GM18498 (cell line): Measurements from ENCODE around the gene STMN1.
"Not testable (repeated sequence)": the region's sequence is repeated elsewhere in the genome, so short reads cannot be mapped to it uniquely, and the experiment has no call there.

Source experiments
- ATAC-seq: cut with Tn5 transposase; IDR thresholded peaks from one replicate; pipeline ENCODE4 v1.9.1; 2021; ENCODE audit warnings: mild to moderate bottlenecking, moderate library complexity; ENCODE audit not compliant: unreplicated experiment

The STMN1 gene

DNA sequence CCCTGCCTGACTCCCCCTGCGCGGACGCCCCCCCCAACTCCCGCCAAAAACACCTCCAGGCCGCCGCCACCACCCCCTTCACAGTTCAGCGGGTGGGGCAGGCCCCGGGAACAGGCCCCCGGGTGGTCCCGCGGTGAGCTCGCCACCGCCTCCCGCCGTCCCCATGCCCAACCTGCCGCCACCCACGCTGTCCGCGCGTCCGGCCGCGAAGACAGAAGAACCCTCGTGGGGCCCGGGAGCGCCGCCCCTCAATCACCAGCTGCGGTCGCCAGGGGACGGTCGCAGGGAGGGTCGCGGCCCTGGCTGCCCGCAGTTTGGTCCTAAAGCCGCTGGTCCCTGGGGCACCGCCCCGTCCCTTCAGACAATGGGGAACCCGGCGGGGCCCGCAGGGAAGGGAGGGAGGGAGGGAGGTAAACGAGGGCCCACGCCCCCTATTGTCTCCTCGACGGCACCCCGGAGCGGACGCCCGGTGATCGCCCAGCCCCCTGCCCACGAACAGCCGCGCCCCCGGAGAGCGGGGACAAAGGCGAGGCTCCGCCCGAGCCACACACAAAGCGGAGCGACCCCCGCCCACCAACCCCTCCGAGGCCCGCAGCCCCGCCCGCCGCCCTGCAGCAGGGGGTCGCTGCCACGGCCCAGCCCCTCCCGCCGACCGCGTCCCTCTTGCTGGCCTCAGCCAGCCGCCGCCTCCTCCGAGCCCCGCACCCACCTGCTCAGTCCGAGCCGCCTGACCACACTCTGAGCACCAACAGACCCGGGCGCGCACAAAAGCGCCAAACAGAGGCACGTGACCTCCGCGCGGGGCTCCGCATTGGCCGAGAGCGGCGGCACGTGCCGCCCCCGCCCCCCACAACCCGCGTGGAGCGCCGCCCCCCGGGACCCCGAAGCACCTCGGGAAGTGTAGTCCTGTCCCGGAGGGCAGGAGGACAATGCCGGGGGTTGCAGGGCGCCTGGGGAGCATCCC is at the start of gene STMN1:
TSS of gene STMN1 (minus strand) at position 740 of the 964 bp plus-strand sequence. CDS start 1,743 bp downstream, outside the sequence.
- peak; percentile 77 for ATAC-seq

DNA sequence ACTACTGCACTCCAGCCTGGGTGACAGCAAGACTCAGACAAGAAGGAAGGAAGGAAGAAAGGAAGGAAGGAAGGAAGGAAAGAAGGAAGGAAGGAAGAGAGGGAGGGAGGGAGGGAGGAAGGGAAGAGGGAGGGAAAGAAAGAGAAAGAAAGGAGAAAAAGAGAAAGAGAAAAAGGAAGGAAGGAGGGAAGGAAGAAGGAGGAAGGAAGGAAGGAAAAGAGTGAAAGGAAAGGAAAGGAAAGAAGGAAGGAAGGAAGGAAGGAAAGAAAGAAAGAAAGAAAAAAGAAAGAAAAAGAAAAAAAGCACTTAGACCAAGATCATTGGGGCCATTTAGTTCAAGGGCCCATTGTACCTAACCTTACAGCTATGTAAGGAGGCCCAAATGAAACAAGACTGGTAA is 49.3 kb upstream of the STMN1 start:
- no peak for ATAC-seq

DNA sequence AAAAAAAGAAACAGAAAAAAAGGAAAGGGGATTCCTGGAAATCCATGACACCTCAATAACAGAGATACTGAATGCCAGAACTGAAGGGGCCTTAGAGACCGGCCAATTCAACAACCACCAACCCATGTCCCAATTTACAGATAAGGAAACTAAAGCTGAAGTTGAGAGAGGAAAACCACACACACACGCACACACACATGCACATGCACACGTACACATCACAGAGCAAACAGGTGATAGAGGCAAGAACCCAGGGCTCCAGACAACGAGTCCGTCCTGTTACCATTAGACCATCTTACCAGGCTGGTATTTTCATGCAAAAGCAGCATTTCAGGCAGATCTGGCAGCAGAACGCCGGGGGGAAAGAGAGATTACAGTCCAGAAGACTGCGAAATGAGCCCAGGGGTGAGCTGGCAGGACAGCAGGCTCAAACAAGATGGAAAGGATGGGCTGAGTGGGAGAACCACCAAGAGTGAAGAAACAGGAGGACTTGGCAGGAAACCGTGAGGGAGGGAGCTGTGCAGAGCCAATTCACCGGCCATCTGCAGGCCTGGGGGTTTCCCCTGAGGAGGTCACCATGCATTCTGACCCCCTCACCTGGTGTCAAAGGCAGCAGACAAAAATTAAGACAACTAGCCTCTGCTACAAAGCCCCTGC is 48.2 kb upstream of the STMN1 start:
- no peak for ATAC-seq

DNA sequence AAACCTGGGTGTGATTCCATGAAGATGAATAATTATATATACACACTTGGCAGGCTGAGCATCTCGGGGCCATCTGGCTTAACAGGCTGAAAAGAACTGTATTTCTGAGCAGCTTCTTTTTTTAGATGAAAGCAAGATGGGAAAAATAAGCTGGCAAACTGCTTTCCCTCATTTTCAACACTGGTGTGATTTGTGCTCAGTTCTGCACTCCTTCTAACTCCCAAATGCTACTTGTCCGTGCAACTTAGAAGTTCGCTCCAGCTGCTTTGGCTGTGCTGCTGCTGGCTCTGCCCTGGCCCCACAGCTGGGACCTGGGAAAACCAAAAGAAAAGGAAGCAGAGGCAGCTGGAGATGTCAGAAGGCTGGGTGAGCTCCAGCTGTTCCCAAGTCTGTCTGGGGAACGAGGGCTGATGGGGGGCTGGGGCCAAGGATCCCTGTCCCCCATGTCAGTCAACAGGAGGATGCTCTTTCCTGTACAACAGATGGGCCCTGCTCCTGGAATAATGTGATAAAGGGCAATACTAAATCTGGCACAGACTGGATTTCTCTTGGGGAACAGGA is 46.7 kb upstream of the STMN1 start:
- no peak for ATAC-seq

DNA sequence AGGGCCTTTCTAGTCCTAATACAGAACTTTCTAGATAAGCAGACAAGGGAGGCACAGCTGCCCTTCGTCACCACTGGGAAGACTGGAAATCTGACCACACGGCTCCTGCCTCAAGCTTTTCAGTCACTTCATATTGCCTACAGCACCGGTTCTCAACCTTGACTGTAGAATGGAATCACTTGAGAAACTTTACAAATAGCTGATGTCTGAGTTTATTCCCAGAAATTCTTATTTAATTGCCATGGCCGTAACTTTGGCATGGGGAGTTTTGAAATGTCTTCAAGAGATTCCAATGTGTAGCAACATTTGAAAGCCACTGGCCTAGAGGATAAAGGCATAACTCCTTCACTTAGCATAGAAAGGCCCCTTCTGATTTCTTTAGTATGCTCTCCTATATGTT is 42.4 kb upstream of the STMN1 start:
- no peak for ATAC-seq

DNA sequence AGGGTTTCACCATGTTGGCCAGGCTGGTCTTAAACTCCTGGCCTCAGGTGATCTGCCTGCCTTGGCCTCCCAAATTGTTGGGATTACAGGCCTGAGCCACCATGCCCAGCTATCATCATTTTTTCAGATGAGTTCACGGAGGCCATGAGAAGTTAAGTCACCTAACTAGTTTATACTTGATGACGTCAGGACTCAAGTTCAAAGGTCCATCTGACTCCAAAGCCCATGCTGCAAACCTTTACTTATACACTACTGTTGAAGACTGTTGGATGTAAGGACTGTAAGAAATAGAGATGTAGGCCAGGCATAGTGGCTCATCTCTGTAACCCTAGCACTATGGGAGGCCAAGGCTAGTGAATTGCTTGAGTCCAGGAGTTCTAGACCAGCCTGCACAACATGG is 40.8 kb upstream of the STMN1 start:
- no peak for ATAC-seq

DNA sequence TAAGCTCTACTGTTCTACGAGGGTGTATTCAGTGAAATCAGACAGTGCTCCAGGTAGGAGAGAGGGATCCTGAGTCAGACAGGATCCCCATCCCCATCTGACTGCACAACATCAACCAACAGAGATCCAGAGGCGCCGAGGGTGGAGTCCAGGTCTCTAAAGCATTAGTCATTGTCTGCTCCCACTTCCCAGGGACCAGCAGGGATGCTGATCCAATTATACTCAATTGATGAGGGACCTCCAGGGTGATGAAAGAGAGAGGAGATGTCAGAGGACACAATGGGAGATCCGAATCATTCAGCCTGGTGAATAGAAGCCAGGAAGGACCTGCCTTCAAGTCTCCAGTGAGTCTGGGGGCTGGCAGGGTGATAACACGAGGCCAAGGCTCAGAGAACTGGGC is 39.5 kb upstream of the STMN1 start:
- no peak for ATAC-seq

DNA sequence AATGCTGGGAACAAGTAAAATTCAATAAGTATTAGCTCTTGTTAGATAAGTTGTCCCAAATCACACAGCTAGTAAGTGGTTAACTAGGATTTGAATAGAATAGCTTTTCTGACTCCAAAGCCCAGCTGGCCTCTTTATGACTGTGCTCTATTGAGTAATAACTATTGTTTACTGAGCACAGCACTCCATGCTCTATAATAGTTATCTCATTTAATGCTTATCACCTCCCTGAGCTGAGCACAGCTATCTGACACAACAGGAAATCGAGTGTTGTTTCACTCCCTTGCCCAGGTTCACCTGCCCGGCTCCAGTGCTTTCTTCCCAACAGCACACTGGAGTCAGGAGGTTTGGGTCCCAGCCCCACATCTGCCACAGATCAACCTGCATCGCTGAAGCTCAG is 38.8 kb upstream of the STMN1 start:
- no peak for ATAC-seq

DNA sequence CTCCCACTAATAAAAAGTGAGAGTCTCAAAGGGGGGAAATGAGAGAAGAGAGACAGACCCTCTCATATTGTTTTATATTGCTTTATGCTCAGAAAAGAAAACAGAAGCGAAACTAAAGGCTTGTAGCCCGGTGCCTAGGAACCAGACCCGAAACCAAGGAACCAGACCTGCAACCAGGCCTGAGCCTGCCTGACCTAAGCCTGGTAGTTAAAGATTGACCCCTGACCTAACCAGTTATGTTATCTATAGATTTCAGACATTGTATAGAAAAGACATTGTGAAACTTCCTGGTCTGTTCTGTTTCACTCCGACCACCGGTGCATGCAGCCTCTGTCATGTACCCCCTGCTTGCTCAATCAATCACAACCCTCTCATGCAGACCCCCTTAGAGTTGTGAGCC is 37.3 kb upstream of the STMN1 start:
- not testable (repeated sequence) for ATAC-seq

DNA sequence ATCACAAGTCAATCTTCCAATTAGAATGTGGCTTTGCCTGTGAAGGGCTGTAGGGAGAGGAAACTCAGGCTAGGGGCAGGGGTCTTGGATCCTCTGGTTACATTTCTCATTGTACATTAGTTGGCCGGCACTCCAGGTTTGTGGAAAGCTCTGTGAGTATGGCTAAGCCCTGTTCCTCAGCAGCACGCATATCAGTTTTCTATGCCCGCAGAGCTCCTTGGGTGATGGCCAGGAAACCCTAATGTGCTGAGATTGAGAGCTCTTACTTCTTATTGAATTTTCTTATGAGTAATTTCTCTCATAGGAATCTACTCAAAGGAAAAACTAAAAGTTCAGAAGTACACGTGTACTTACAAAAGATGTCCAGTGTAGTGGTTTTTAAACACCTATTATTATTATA is 30.7 kb upstream of the STMN1 start:
- ATAC-seq: no peak

DNA sequence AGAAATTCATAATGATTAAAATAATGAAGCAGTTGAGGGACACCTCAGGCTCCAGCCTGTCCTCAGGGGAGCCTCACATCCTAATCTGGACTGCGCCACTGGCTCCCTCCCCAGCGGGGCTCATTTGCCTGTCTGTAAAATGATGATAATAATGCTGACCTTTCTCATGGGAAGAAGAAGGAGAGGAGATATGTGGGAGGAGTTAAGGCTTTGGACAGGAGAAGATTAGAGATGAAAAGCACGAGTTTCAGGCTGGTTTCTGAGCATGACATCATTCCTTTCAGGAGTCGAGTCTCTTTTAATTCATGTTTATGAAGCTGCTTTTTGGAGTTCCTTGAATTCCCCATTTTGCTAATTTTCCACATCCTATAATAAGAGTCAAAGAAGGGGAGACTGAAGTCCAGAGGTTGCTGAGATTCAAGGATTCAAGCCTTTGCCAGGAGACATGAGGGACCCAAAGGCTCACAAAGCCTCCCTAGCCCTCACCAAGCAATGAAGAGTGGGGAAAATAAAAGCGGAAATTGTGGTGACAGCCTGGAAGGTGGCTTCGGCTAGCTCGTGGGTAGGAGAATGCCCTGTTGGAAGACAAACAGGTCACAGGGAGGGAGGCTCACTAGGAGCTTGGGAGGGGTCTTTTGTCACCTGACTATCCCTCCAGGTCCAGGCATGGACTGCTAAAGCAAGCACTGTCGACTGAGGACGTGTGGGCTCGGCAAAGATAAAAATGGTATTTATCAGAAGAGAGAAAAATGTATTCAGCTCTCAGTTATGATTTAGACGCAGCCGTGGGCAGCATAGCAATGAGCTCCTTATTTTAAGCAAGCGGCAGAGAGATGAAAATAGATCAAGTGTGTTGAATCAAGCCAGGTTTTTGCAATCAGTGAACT is 27.5 kb upstream of the STMN1 start:
- ATAC-seq: no peak

DNA sequence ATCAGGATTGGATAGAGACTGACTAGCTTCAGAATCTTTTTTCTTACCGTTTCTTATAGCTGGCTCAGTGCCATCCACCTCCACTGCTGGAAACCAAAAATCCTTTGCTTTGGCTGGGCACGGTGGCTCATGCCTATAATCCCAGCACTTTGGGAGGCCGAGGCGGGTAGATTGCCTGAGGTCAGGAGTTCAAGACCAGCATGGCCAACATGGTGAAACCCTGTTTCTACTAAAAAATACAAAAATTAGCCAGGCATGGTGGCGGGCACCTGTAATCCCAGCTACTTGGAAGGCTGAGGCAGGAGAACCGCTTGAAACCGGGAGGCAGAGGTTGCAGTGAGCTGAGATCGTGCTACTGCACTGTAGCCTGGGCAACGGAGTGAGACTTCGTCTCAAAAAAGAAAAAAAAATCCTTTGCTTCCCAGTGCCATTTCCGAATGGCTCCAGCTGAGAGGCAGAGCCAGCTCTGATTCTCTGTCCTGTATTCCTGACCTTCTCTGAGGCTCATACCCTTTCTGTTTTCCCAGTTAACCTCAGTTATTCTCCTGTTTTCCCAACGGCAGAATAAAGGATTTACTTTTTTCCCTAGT is 26.7 kb upstream of the STMN1 start:
- ATAC-seq: not testable (repeated sequence)

DNA sequence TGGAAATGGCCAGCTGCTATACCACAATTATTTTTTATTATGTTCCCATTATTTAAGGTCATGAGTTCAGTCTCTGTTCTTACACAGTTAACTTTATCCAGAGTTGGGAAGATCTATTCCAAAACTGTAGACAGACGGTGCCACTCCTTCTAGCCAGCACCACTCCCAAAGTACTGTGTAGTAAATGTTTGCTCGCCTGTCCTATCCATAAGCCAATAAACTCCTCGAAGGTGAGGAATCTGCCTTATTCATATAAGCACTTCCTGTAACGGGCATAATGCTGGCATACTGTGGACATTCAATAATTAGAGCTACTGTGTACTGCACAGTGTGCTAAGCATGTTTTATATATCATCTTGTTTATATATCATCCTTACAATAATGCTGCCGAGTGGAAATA is 26.1 kb upstream of the STMN1 start:
- ATAC-seq: no peak

DNA sequence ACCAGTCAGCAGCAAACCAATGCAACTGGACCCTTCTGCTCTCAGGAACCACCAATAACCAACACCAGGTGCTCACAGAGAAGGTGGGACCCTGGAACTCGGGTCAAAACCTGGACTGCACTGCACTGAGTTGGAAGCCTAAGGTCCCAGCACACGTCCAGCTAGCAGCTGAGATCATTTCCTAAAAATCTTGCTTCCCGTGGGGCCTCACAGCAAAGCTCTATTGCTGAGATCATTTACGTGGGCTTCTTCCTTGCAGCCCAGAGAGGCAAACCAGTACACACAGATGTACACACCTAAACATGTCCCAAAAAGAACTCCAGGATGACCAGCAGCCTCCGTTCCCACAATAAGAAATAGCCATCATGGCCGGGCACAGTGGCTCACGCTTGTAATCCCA is 22.8 kb upstream of the STMN1 start:
- no peak for ATAC-seq

DNA sequence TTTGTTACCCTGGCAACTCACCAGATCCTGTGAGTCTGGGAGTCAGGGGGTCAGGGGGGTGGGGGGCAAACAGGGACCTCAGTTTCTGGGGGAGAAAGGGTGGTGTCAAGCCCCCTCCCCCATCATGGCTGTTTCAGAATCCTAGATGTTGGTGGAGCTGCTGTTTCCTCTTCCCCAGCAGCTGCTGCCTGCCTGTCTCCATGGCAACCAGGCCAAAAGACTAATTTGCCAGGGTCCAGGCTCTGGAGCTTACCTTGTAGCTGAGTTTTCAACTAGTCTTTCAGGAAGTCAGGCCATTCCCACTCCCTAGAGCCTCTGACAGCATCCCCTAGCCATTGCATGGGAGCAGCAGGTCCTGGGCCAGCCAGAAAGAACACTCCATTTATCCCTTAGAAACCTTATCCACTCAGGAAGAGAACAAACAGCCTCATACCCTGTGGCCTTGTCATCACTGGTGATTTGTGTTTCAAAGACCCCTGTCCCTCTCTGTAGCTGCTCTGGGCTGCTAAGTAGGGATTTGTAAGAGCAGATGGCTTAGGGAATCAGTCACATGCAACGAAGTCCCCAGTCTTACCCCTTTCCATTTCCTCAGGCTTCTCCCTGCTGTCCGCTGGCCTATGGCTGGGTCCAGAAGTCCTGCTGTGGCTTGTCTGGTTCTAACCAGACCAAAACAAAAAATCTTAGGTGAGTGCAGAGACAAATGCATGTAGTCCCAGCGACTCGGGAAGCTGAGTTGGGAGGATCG is 21.5 kb upstream of the STMN1 start:
- ATAC-seq: no peak

DNA sequence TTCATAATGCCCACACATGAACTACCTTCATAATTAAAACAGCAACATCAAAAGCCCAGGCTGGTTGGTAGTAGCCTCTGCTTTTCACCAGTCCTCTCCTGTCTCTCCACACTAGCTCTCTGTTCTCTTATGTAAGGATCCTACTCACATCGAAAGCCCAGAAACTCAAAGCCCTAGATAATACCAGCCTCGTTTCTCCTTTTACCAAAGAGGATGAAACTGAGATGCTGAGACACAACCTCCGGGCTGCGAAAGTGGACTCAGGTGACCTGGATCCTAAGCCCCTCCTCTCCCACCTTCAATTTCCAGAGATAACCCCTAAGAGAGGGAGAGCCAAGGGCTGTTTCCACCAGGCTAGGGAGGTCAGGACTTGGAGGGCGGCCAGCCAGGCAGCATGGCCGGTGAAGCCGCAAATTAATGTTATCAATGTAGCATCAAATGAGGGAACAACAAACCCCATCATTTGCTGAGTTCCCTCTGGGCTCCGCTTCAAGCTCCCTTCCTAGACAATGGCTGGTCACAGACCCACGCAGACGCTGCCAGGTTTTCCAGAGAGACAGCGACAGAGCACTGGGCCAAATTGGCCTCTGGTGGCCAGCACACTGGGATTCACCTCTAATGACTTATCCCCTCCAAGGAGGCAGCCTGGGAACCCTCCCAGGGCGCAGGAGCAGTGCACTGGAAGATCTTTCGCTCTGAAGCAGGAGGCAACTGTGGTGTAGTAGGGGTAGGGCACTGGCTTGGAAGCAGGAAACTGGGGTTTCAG is 20.7 kb upstream of the STMN1 start:
- ATAC-seq: no peak

DNA sequence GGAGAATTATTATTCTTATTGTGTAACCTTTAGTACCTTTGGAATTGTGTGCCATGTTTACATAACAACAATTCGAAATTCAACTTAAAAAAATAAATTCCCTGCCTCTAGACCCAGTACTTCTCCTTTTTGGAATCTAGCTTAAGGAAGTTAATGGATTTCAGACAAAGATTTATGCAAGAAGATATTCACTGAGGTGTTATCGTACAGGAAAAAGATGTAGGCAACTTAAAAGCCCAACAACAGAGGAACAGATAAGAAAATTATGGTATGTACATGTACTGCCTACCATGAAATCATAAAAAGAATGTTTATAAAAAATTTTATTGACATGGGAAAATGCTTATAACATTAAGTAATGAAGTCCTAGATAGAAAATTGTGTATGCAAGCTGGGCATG is 18.2 kb upstream of the STMN1 start:
- no peak for ATAC-seq

DNA sequence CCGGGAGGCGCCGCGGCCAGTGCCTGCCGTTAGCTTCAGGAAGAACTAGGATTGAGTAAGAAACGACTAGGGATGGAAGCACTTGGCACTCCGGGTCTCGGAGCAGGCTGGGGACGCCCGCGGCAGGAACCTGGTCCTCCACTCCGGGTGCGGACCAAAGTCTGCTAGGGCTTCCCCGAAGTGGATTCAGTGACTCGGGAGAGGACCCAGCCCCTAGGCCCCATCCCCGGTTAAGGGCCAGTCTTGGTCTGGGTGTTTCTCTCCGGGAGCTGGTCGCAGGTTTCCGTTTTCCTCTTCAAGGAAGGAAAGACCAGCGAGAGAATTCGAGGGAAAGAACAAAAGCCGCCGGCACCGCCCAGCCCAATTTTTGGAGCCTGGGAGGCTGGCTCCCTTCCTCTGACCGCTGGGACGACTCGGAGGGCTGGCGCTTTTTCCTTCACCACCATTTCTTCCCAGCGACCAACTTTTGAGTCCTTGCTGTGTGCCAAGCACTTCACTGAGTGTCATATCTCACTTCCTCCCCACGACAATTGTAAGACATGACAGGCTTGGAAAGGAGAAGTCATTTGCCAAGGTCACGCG is 16.8 kb upstream of the STMN1 start:
- ATAC-seq: no peak
